Ecto neural progenitor cell (in vitro differentiated cells): ENCODE results near the gene SOHLH1.
A peak's percentile ranks its signal among the peaks of the same experiment; 100 is the strongest.

Experiments
- DNase-seq: peaks from one replicate; pipeline ENCODE4 v3.0.0-alpha.2; 2018; ENCODE audit warnings: low spot score

Gene SOHLH1

DNA sequence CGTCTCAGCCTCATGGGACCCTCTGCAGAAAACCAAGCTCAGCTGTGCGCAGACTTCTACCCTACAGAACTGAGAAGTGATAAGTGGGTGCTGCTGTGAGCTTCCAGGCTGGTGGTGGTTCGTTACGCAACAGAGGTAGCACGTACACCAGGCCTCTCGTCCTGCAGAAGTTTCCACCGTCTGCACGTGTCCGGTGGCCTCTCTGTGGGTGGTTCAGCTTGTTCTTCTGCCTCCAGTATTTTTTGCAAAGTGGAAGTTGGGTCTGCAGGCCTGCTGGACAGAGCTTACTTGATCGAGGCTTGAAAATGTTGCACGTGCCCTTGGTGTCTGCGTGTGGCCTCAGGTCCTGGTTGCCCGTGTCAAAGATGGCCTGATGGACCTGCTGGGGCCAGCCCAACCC is 30.2 kb upstream of the SOHLH1 start:
- no peak for DNase-seq

DNA sequence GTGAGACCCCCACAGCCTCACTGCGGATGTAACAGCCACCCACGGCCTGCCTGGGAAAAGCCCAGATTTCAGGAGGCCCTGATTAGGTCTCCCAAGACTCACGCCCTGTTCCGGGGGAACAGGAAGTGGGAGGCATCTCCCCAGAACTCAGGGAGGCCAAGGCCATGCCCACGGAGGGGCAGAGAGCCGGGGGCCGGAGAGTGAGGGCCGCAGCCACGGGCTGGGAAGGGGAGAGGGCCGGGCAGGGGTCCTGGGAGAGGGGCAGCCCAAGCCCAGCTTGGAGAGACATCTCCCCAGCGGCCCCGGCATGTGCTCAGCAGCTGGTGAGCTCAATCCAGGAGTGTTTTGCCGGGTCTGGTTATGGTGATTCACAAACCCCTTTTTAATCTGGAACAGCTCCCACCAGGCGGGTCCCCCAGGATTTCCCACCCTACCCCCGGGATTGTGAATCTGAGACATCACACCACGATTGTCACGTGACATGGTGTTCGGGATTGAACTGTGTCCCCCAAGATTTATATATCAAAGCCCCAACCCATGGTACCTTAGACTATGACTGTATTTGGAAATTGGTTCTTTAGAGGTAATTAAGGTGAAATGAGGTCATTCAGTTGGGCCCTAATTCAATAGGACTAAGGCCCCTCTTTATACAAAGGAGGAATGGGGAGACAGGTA is 29.3 kb upstream of the SOHLH1 start:
- DNase-seq, result no peak

DNA sequence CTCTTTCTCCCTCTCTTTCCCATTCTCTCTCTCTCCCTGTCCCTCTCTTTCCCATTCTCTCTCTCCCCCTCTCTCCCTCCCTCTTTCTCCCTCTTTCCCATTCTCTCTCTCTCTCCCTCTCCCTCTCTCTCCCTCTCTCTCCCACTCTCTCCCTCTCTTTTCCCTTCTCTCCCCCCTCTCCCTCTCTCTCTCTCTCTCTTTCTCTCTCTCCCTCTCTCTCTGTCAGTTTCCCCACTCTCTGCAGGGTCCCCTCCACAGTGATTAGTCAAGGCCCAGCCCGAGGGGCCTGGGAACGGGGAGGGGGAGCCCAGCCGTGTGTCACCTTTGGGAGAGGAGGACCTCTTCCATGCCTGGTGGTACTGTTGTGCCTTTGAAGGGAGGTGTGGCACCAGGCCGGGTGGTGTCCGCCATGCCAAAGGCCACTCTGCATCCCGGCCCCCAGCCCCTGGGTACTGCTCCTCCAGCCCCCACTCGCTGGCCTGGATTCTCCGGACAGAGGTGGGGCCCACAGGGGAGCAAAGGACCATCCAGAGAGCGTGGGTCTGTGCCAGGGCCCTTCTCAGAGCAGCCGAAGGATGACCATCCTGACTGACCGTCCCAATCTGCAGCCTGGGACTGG is 28.1 kb upstream of the SOHLH1 start:
- DNase-seq, result no peak

GRCh38 chr9:135726138-135726853 is 27.0 kb upstream of the SOHLH1 start:
- DNase-seq, result no peak

- no peak for DNase-seq
Observed at GRCh38 chr9:135724186-135724787, 25.0 kb upstream of the SOHLH1 start.

DNA sequence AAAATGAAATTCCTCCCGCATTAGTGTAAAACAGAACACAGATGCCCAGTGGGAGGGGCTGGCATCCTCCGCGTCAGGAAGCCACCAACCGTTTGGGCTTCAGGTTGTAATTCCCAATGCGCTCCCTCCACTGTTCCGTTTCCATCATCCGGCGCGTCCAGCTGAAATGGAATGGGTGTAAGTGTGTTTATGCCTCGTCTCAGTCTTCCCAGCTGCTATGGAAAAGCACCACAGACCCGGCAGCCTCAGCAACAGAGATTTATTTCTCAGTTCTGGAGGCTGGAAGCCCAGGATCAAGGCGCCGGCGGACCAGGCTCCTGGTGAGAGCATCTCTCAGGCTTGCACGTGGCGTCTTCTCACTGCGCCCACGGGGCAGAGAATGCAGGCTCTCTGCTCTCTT is 23.1 kb upstream of the SOHLH1 start:
- DNase-seq, result no peak

DNA sequence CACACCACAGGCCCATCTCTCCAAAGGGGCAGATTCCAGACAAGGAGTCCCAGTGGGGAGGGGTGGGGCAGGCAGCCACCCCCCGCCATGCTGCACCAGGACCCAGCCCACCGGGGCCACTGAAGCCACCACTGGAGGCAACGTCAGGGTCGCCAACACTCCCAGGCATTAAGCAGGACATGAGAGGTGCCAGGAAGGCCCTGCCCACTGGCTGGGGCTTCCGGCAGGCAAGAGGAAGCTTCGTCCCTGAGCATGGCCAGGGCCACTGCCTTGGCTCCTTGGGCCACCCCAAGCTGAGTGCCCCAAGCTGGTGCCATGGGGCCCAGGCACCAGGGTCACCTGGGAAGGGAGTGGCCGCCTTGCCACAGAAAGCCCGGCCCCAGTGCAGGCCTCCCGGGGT is 20.2 kb upstream of the SOHLH1 start:
- no peak for DNase-seq

- no peak for DNase-seq
Observed at GRCh38 chr9:135718616-135719015, 19.3 kb upstream of the SOHLH1 start.

GRCh38 chr9:135717410-135717809 is 18.1 kb upstream of the SOHLH1 start:
- no peak for DNase-seq

DNA sequence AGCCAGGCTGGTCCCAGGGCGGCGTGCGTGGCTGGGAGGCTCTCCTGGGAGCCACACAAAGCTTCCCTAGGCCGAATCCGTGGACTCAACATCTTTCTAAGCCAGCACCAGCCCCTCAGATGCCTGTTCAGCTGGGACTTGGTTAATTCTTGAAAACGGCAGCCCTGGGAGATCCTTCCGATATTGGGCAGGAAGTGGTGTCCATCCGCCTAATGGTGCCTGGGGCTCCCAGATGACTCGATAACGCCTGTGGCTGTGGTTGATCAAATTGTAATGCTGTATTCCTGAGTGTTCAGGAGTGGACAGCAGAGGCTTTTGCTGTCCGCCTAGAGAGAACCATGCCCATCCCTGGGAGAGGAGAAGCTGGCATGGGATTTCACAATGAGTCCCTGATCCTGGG is 16.8 kb upstream of the SOHLH1 start:
- DNase-seq, result no peak

GRCh38 chr9:135715056-135715595 is 15.8 kb upstream of the SOHLH1 start:
- no peak for DNase-seq

DNA sequence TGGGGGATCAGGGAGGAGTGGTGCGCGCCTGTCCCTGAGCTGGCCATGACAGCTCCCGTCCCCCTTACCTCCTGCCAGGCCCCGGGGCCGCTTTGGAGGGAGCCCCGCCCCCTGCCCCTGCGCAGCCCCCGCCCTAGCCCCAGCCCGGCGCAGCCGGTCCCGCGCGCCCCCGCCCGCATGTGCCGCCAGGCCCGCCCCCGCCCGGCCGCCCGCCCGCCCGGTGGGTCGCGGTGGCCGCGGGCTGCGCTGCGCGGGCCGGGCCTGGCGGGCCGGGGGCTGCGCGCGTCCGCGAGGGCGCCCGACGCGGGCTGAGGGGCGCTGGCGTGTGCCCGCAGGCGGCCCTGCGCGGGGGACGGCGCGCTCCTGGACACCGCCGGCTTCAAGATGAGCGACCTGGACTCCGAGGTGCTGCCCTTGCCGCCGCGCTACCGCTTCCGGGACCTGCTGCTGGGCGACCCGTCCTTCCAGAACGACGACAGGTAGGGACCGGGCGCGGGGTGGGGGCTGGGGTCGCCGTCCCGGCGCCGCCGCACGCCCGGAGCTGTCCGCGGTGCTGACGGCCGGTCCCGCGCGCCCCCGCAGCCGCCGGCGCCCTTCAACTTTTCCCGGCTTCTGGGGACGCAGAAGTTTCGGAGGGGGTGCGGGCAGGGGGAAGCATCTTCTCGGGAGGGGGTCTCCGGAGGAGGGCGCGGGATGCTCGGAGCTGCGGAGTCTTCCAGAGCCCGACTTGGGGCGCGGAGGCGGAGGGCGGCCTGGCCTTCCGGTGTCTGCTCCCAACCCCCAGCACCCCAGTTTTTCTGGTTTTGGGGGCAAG is 15.2 kb upstream of the SOHLH1 start:
- DNase-seq, result peak; percentile 81

- DNase-seq, result no peak
Observed at GRCh38 chr9:135712613-135713295, 13.5 kb upstream of the SOHLH1 start.

DNA sequence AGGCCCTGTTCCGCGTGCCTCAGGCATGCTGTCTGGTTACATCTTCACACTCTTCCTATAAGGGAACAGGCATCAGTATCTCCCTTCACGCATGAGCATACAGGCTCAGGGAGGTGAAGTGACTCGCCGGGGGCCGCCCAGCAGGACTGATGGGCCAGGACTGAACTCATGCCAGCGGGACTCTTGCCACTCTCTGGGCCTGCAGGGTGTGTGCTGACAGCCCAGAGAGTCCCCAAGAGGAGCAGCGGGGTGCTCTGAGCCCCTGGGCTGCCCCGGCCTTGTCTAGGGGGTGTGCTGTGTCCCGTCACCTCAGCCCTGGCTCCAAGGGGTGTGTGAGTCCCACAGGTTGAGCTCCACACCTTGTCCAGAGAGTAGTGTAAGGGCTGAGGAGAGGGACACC is 12.6 kb upstream of the SOHLH1 start:
- no peak for DNase-seq

DNA sequence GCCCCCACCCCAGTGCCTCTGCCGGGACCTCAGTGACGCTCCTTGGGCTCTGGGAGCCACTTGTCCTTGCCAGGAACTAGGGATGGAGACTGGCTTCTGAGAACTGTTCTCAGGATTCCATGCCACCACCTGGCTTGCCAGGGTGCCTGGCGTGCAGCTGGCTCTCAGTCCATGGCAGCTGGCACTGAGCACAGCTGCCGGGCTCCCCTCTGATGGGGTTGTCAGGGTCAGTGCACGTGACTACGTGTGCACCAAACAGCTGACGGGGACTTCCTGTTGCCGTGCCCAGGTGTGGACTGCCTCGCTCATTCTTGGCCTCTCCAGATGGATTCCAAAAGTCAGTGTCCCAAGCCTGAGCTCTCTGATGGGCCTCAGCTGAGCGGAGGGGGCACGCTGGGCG is 12.1 kb upstream of the SOHLH1 start:
- no peak for DNase-seq

- DNase-seq, result no peak
Observed at GRCh38 chr9:135708164-135708563, 8.9 kb upstream of the SOHLH1 start.

DNA sequence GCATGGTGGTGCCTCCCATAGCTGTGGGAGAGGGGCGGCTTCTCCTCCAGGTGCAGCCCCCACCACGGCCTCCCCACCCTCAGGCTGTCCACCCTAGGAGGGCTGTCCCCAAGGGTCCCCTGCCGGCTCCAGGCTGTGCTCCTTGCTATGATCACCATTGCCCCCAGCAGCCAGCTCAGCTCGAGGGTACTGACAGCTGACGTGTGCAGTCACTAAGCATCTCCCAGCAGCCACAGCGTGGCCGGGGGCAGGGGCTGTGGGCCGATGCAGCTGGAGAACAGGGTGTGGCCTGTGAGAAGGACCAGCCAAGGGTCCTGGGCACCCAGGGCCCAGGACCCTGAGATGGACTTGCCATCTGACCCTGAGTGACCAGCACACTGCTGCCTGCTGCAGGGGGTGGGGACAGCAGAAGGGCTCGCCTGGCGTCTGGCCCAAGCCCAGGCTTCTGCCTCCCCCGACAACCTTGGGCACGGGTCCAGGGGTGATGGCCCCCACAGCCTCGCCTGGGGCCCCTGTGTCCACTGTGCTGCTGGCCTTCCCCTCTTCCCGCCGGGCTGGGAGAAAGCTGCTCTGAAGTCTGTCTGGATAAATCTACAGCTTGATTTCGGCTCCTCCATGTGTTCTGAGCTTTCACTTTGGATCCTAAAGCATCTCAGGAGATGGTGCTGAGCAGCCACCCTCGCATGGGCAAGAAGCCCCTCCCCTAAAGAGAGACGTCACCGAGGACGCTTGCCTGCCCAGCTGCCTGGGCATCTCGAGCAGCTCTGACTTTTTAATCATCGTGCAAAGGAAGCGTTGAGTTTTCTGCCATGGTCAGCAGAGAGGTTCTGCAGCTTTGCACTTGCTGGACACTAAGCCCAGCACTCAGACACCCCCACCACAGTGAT is 8.2 kb upstream of the SOHLH1 start:
- DNase-seq, result no peak

DNA sequence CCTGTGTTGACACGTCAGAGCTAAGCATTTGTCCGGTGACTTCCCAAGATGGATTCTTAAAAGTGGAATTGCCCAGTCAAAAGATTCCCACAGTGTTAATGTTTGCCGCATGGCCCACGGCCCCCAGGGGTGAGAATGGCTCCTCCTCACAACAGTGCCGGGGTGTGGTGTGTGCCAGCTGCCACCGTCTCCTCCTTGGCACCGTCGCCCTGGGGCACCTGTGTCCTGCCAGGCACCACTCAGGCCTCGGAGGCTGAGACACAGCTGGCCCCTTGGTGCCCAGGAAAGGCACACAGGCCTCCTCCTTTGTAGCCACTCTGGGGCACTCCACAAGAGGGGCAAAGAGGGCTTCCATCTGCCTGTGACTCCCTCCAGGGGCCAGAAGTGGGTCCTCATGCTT is 7.0 kb upstream of the SOHLH1 start:
- DNase-seq, result no peak

DNA sequence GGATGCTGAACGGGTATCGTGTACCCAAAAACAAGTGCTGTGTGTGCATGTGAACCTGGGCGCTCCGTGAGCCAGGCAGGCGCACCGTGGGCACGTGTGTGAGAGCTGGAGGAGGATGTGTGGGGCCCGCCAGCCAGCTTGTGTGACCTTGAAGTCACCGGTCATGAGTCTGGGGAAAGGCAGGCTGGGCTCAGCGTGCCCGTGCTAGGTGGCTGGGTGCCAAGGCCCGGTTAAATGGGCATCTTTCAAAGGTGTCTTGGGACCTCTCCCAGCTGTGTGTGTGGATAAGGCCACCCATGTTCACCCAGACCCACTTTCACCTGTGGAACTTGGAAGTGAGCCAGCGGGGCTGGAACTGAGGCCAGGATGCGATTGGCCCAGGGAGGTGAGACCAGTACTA is 6.1 kb upstream of the SOHLH1 start:
- no peak for DNase-seq

GRCh38 chr9:135704483-135704882 is 5.2 kb upstream of the SOHLH1 start:
- no peak for DNase-seq
